IPS-NIHi7 (cell line): Measurements from ENCODE around the gene NCOA7.

Experiments used
- DNase-seq: peaks from one replicate; pipeline ENCODE4 v3.0.0; 2012; ENCODE audit warnings: mixed read lengths; ENCODE audit errors: extremely low spot score

NCOA7 gene

DNA sequence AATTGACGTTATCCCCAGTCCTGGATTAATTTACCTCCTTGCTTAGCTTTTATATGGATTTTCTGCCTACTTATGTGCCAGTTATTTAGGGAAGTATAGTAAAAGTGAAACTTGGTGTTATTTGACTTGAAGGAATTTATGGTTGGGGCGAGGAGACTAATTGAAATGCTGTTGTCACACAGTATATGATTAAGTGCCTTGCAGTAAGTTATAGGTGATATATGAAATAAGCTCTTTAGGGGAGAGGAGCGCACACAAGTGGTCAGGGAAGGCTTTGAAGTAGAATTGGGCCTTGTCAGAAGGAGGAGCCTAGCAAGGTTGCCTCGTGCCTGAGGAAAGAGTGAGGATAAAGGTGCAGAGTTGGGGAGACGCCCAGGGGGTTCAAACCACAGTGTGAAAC, 20.5 kb downstream of the NCOA7 start:
- DNase-seq = no peak

DNA sequence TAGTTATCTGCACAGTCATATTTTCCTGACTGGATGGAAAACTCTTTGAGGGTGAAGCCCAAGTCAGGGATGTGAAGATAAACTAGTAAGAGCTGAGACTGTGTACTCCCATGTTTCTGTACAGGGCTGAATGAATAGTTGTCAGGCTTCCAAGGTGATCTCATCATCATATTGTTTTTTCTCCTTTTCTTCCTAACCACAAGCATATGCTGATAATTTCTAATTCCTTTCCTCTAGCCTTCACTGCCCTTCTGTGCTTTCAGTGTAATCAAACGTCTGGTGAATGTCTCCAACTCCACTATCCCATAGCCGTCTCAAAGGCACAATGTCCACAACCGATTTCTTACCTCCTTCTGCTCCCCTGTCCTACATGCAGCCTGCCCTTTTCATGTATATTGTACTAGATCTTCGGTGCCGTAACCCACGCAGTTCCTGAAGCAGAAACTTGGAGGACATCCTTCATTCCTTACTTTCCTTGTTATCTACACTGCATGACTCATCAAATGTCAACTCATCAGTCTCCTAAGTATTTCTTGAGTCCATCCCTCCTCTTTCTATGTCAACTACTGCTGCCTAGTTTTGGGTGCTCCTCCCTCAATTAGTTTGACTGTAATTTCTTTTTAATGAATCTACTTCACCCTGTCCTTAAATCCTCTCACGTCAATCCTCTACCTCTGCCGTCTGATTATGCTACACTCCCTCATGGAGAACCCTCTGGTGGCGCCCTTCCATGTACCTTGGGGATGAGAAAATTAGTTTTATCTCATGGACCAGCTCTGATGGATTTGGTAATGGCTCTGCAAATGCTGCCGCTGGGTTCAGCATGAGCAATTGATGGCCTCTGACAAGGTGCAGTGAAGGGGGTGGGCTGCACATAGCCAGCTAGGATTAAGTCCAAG, 21.9 kb downstream of the NCOA7 start:
- DNase-seq = no peak

GRCh38 chr6:125814481-125814880, 23.7 kb downstream of the NCOA7 start:
- no peak for DNase-seq

GRCh38 chr6:125815080-125815910, 24.5 kb downstream of the NCOA7 start:
- DNase-seq = no peak

- DNase-seq = no peak
Measured at GRCh38 chr6:125816828-125817280, 26.1 kb downstream of the NCOA7 start.

DNA sequence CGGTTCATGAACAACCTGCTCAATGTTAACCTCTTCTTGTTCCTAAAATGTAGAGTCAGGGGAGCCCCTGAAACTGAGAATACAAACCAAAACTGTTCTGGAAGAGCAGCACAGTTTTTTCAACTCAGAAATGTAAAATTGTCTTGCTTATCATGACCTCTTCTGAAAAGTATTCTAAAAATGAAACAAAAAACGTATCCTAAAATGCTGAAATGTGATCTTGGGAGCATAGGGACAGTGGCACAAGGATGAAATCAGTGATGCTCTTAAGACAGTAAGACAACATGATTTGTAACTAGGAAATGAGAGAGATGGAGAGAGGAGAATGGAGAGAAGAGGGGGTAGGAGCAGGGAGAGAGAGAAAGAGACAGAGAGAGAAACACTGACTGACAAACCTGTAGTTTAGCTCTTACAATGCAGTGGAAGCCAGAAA, 27.5 kb downstream of the NCOA7 start:
- no peak for DNase-seq

DNA sequence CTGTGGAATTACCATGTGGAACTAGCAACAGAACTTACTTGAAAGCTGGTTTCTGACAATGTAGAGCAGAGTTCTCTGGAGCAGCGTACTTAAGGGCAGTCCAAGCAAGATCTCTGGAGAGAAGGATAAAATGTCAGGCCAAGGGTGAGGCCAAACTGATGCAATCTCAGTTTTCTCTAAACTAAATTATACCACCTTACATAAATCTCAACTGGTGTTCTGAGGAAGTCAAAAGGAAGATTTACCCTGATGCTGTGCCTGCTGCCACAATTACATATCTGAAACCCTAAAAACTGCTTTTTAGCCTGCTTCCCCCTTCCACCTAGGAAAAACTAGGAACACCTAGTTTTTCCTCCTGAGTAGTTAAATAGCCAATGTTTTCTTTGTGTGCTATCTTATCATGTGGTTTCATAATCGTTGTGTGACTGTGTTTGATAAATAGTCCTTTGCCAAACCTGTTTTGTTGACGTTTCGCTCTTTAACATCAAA, 28.1 kb downstream of the NCOA7 start:
- DNase-seq = no peak

- no peak for DNase-seq
Measured at GRCh38 chr6:125819535-125820326, 29.0 kb downstream of the NCOA7 start.

DNA sequence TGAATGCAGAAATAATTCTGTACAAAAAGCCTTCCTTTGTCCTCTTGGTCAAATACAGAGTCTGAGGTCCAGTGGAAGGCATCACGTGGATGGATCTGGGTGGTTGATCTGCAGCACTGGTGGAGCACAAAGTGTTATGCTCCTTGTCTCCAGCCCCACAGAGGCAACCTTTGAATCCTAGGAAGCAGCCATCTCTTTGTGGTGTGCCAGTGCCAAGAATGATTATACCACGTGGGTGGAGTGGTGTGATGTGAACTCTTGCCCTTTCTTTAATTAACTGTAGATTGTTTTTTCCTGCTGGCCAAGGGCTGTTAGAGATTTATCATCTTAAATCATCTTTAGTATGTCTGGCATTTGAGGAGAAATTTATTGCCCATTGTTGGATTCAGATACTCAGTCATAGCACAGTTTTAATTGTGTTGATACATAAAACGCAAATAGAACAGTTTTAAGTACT, 31.1 kb downstream of the NCOA7 start:
- DNase-seq = no peak

- DNase-seq = no peak
Measured at GRCh38 chr6:125823180-125823579, 32.4 kb downstream of the NCOA7 start.

GRCh38 chr6:125824946-125825771, 34.4 kb downstream of the NCOA7 start:
- DNase-seq = no peak

GRCh38 chr6:125826695-125827463, 36.1 kb downstream of the NCOA7 start:
- DNase-seq = no peak

GRCh38 chr6:125827788-125828320, 37.1 kb downstream of the NCOA7 start:
- DNase-seq = no peak

- DNase-seq = no peak
Measured at GRCh38 chr6:125828476-125829039, 37.8 kb downstream of the NCOA7 start.

- no peak for DNase-seq
Measured at GRCh38 chr6:125829433-125829832, 38.7 kb downstream of the NCOA7 start.

DNA sequence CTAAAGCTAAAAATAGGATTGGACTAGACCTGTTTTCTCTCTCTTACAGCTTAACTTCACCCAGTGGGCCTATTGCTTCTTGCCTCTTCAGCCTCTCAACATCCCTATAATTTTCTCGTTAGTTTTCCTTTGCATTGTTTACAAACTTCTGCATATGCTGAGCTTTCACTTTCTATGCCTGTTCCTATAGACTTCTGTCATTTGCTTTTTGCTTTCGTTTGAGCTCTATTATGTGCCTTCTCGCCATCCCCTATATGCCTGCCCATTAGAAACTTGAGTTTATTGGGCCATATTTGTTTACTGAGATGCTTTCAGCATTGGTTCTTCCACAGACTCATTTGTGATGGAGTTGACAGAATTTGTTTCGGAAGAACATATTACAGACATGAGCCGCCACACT, 40.9 kb downstream of the NCOA7 start:
- no peak for DNase-seq

DNA sequence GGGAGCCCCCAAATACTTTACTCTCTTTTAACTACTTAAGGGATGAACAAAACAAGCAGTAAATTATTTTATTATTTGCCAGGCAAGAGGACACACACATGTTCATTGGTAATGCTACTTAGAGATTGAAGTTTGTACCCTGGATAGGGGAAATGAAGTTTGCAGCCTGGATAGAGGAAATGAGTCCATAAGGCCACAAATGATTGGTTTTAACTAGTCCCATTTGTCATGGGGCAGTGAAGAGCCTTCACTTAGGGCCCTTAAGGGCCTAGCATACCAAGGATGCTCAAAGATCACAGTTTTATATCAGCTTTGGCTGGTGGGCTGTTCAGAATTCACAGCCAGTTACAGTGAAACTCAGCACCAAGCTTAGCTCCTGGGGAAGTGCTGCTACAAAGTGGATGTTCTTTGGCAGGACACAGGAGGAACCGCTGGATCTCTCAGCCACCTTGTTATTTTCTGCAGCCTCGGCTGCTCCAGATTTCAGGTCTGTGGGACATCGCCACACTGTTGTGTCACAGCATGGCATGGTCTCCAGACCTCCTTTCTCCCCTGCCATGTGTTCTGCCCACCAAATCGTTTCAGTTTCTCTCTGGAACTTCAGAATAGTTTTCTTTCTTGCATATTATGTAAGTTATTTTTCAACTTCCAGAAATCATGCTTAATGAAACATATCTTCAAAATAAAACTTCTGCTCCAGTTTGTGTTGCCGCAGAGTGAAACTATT, 41.8 kb downstream of the NCOA7 start:
- no peak for DNase-seq

- DNase-seq = no peak
Measured at GRCh38 chr6:125834348-125834747, 43.6 kb downstream of the NCOA7 start.
